ENCODE measurements around the gene FAM107B.

FAM107B gene

GRCh38 chr10:14550471-14550981 lies 224.2 kb downstream of the FAM107B start:
- no peak for FAIRE-seq

DNA sequence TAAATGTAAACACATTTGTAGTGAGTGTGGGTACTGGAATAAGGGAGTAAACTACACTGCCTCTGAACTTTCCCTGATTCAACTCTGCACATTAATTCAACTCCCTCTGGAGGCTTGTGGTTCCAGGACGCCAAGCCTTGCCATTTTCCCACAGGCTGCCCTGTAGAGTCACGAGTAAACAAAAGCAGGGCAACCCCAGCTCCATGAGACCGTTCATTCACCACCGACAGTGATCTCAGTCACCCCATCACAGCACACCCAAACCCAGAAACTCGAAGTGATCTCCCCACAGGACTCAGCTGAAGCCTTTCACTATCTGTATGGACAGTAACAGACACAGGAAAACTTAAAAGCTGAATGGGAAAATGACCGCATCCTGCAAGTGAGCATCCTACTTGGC lies 225.2 kb downstream of the FAM107B start:
- no peak for FAIRE-seq

- no peak for FAIRE-seq
These were observed 225.7 kb downstream of the FAM107B start for GRCh38 chr10:14548970-14549369.

DNA sequence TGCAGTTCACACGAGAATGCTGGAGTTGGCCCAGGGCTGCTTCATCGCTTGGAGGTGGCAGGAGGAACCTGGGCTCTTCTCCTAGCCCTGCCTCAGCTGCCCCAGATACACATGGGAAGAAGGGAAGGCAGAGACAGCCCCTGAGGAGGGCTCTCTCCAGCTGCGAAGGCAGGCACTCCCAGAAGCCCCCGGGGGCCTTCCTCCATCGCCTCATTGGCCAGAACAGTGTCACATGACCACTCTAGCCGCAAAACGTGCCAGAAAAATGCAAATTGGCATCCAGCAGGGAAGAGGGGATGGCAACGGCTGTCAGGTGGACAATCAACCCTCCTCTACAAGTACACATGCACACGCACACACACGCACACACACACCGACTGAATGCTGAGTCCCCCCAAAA lies 226.2 kb downstream of the FAM107B start:
- no peak for FAIRE-seq

- FAIRE-seq = no peak
These were observed 226.9 kb downstream of the FAM107B start for GRCh38 chr10:14547816-14548215.

DNA sequence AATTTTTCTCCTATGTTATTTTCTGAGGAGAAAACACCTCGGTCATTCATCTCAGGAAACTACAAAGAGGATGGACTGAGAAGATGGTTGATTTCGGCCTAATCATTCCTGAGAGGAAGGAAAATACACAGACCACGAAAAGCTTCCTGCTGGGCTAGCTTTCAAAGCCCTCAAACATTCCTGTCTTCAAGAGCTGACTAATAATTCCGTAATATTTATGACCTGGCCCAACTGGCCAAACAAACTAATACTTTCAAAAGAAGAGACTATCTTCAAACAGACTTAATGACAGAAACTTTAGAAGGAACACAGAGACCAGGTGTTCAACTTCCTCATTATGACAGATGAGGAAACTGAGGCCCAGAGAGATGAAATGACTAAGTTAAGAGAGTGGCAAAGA lies 228.9 kb downstream of the FAM107B start:
- no peak for FAIRE-seq

GRCh38 chr10:14543904-14544210 lies 230.8 kb downstream of the FAM107B start:
- no peak for FAIRE-seq

GRCh38 chr10:14543046-14543903 lies 231.4 kb downstream of the FAM107B start:
- no peak for FAIRE-seq

DNA sequence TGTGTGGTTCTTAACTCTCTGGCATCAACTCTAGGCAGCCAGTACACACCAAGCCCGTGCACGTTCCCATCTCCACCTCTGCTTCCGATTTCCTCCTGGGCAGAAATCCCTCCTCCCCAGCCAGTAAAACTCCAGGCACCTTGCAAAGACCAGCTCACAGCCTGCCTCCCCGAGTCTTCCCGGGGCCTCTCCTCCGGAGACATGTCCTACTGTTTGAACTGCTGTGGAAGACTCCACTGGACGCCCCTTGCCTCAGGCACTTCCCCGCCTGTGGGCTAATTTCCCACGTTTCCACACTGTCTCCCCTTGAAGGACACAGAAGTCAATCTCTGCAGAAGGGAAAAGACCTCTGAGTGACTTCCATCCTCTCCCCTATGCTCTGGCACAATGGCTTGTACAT lies 233.3 kb downstream of the FAM107B start:
- FAIRE-seq = no peak

DNA sequence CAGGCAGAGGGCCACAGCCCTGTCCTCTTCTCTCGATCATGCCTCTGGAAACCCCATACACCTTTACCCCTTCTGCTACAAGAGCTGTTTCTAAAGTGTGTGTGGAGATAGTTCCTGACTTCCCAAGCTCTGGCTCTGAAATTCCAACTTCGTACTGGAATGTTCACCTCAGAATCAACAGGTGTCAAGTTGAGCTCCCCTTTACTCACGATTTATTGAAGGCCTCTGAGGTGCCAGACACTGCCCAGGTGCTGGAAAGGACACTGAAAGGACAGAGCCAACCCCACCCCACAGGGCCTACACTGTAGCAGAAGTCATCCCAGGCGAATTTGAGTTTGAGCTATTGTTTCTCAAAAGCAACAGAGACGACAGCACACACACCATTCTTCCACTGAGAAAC lies 234.1 kb downstream of the FAM107B start:
- FAIRE-seq = no peak

DNA sequence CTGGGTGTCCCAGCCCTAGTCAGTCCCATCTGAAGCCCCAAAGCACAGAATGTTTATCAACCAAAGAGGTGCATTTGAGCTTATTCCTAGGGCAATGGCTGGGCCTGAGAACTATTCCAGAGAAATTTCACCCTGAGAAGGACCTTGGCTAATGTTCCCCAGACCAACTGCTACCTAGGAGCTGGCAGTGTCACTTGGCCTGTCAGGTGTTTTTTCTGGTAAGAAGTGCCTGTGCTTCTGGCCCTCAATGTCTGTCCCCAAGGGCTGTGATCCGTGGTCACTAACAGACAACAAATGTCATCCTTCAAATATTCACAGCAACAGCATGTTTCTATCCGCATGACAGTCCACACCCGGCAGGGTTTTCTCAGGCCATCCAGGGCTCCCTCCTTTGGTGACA lies 234.6 kb downstream of the FAM107B start:
- no peak for FAIRE-seq

DNA sequence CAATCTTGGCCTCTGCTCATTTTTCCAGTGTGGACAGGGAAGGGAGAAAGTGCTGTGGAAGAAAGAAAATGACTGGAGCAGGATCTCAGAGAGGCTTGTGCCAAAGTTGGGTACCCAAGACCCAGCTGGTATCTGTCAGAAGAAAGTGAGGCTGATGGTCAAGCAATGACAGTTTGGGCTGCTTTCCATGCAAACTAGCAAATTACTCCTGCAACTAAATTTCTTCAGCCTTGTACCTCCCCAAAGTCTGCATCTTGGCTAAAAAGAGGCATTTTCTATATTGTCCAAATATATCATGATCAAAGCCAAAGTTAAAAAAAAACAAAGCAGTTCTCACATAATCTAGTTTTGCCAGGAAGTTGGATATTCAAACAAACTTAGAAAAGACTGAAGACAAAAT lies 235.5 kb downstream of the FAM107B start:
- FAIRE-seq = peak; percentile 55

GRCh38 chr10:14536241-14537213 lies 238.2 kb downstream of the FAM107B start:
- no peak for FAIRE-seq

GRCh38 chr10:14535457-14536130 lies 239.1 kb downstream of the FAM107B start:
- no peak for FAIRE-seq

DNA sequence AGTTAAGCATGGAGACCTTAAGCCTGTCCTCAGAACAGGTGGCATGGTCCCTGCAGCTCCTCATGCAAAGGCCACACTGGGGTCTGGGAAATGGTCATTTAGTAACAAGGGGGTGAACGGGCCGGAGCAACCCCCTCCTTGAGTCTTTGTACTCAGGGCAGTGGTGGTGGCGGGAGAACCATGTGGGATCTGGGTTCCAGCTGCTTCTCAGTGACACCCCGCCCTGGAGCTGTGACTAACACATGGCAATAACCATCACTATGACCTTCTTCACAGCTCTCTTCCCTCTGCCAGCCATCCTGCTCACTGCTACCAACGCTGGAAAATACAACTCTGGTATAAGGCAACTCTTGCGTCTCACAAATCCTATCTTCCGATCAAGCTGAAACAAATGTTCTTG lies 240.5 kb downstream of the FAM107B start:
- no peak for FAIRE-seq

DNA sequence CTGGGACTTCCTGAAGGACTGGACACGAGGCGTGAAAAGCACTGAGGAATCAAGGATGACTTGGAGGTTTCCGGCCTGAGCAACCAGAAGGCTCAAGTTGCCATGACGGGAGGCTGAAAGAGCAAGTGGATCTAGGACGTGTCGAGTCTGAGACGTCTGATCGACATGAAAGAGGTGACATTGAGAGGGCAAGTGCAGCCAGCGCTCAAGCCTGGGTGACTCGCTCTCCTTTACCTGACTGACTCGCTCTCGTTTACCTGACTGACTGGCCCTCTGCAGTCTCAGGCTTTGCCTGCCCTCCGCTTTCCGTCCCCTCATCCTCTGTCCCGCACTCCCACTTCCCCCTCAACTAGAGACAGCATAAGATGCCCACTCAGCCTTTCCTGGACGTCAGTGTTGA lies 241.4 kb downstream of the FAM107B start:
- no peak for FAIRE-seq

GRCh38 chr10:14532473-14533251 lies 242.0 kb downstream of the FAM107B start:
- no peak for FAIRE-seq

- FAIRE-seq = no peak
These were observed 242.7 kb downstream of the FAM107B start for GRCh38 chr10:14531974-14532373.

GRCh38 chr10:14530465-14530864 lies 244.2 kb downstream of the FAM107B start:
- no peak for FAIRE-seq

DNA sequence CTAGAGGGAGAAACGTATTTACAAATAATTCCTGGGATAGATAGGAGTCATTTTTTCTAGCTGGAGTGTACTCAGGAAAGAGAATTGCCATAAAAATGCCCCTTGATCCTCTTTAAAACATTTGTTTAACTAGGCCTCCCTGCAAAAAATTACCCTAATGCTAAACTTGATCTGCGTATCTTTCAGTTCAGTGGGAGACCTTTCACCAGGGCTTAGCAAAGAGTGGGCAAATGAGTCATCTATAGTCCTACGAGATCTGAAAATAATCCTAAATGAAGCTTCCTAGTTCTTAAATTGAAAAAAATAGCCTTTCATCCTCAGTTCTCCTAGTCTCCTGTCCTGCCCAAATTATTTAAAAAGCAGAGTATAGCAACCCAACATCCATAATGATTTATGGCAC lies 245.3 kb downstream of the FAM107B start:
- FAIRE-seq = no peak

- FAIRE-seq = no peak
These were observed 246.2 kb downstream of the FAM107B start for GRCh38 chr10:14528450-14528849.

DNA sequence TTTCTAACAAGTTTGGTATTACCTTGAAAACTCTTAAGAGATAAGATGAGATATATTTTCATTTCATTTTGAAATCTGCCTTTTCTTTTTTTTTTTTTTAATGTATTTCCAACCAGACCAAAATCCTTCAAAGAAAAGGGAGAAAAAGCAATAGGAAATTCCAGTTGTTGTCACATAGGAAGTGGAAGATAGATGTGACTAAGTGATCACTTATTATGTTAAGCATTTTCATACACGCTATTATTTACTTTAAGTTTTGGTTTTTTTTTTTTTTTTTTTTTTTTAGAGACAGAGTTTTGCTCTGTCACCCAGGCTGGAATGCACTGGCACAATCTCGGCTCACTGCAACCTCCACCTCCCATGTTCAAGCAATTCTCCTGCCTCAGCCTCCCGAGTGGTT lies 246.8 kb downstream of the FAM107B start:
- no peak for FAIRE-seq
